Suprapubic skin (tissue), 4 donors: ENCODE data around the gene UBE2D2. TPM values are rescaled to one million over a fixed set of nuclear protein-coding genes. Genes with fewer than 3 reads are reported as not detected.

ENCODE experiments used
- DNase-seq, 2 donors: peaks; one replicate each; pipeline ENCODE4 v3.0.0-alpha.2; 2019; ENCODE audit warnings: low spot score in 2 of 2
- H3K27ac ChIP-seq: fragments of 200-600 bp; sonication (generic); one replicate; pipeline ENCODE4 v1.5.1; 2019
- H3K27me3 ChIP-seq: fragments of 200-600 bp; sonication (generic); one replicate; pipeline ENCODE4 v1.5.1; 2019
- H3K36me3 ChIP-seq: fragments of 200-600 bp; sonication (generic); one replicate; pipeline ENCODE4 v1.5.1; 2019
- H3K4me1 ChIP-seq: fragments of 200-600 bp; sonication (generic); one replicate; pipeline ENCODE4 v1.5.1; 2019
- H3K4me3 ChIP-seq: fragments of 200-600 bp; sonication (generic); one replicate; pipeline ENCODE4 v1.5.1; 2019; ENCODE audit warnings: mild to moderate bottlenecking
- H3K9me3 ChIP-seq: fragments of 200-600 bp; sonication (generic); one replicate; pipeline ENCODE4 v1.5.1; 2019
- EP300 ChIP-seq: sonication (generic); formaldehyde crosslinking; IDR thresholded peaks from one replicate; pipeline ENCODE4 v1.6.1; 2017; ENCODE audit warnings: antibody characterized with exemption
- POLR2A ChIP-seq, 2 donors: fragments of 450-650 bp; IDR thresholded peaks; one replicate each; pipeline ENCODE4 v1.6.1; 2017; ENCODE audit warnings: antibody characterized with exemption in 2 of 2, mild to moderate bottlenecking in 2 of 2, moderate library complexity in 2 of 2
- POLR2AphosphoS5 ChIP-seq, 3 donors: sonication (generic); formaldehyde crosslinking; IDR thresholded peaks; one replicate each; pipeline ENCODE4 v1.6.1; 2017; ENCODE audit warnings: antibody characterized with exemption in 3 of 3
- WGBS: methylation state at CpG from one replicate; pipeline ENCODE4 v1.1.5; 2018; 5-methylcytosine and 5-hydroxymethylcytosine counted together
- total RNA-seq, 4 donors: library from RNA; depleted of rRNA; stranded (reverse); fragments of >200 nt; gene quantifications; one replicate each; pipeline ENCODE4 v1.1.0, GENCODE V29; 2016
- TF ChIP-seq, protein P1 (sequence below), 2 donors: fragments of 200-600 bp in 1 of 2; fragments of 450-650 bp in 1 of 2; sonication (generic) in 1 of 2; IDR thresholded peaks; one replicate each; pipeline ENCODE4 v1.5.1; 2016 to 2019; ENCODE audit warnings: antibody characterized with exemption in 2 of 2, mild to moderate bottlenecking in 1 of 2, moderate library complexity in 1 of 2

UBE2D2 gene
- total RNA-seq, 4 donors from 2014 or later = 56.6 to 70.2 (median 58.0) TPM

DNA sequence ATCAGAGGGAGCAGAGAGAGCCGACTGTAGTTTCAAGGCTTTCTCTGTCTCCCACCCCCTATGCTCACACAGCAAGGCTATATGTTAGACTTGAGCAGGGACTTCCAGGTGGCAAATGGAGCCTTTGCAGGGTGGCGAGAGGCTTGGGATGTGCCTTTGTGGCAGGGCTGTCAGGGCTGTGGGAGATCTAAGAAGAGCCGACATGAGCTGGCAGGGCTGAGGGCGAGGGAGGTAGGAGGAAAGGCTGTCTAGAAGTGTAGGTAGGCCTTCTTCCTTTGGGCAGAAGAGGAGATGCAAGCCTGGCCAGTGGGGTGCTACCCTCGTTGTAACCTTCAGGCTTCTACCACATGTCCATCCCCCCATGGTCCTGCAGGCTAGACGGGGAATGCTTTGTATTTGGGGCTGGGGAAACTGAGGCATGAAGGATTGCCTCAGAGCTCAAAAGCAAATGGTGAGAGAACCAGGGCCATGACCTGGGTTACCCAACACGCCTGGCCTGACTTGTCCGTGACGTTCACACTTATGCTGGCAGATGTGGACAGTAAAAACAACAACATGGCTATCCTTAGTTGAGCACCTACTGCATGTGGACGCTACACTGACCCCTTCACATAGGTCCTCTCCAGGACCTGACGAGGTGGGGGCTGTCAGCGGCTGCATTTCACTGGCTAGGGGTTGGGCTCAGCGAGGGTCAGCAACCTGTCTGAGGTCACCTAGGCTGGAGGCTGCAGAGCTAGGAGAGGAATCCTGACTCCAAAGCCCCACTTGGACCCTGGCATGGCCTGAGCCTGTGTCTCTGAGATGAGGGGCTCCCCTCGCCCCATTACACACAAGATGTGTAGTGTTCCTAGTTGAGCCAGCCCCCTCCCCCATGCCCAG is 102.3 kb downstream of the UBE2D2 start:
- WGBS = 75% methylated on average over 9 of the region's 14 CpGs
- Histone ChIP-seq H3K9me3 (no peaks in the 10 kb centered on the region), H3K27ac (peak overlapping the region; percentile 22), H3K27me3 (no peaks in the 10 kb centered on the region), H3K4me1 (peaks cover 90% of the 10 kb centered on the region), H3K4me3 (no peak overlapping the region), H3K36me3 (no peaks in the 10 kb centered on the region)
- TF ChIP-seq POLR2AphosphoS5 (IDR thresholded peaks at IDR 0.05) = no peak
- DNase-seq = no peak

GRCh38 chr5:139664086-139664693 is 103.1 kb downstream of the UBE2D2 start:
- Histone ChIP-seq H3K4me1 (peaks cover 90% of the 10 kb centered on the region), H3K9me3 (no peaks in the 10 kb centered on the region), H3K4me3 (no peak overlapping the region), H3K36me3 (no peaks in the 10 kb centered on the region), H3K27me3 (no peaks in the 10 kb centered on the region), H3K27ac (no peak overlapping the region)
- TF ChIP-seq EP300 (no peak), POLR2AphosphoS5 (IDR thresholded peaks at IDR 0.05) (no peak), POLR2A (IDR thresholded peaks at IDR 0.05) (no peak)
- TF ChIP-seq, protein P1, sequence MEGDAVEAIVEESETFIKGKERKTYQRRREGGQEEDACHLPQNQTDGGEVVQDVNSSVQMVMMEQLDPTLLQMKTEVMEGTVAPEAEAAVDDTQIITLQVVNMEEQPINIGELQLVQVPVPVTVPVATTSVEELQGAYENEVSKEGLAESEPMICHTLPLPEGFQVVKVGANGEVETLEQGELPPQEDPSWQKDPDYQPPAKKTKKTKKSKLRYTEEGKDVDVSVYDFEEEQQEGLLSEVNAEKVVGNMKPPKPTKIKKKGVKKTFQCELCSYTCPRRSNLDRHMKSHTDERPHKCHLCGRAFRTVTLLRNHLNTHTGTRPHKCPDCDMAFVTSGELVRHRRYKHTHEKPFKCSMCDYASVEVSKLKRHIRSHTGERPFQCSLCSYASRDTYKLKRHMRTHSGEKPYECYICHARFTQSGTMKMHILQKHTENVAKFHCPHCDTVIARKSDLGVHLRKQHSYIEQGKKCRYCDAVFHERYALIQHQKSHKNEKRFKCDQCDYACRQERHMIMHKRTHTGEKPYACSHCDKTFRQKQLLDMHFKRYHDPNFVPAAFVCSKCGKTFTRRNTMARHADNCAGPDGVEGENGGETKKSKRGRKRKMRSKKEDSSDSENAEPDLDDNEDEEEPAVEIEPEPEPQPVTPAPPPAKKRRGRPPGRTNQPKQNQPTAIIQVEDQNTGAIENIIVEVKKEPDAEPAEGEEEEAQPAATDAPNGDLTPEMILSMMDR (IDR thresholded peaks at IDR 0.05) = no peak
- no peak for DNase-seq
- WGBS = 82% methylated on average over 9 of the region's 9 CpGs

GRCh38 chr5:139664727-139665351 is 103.7 kb downstream of the UBE2D2 start:
- no peak for TF ChIP-seq POLR2A (IDR thresholded peaks at IDR 0.05)
- no peak for TF ChIP-seq EP300
- no peak for TF ChIP-seq POLR2AphosphoS5 (IDR thresholded peaks at IDR 0.05)
- TF ChIP-seq, protein P1 (IDR thresholded peaks at IDR 0.05) = no peak
- Histone ChIP-seq H3K4me1 (peaks cover 90% of the 10 kb centered on the region), H3K27ac (peak overlapping the region; percentile 40), H3K9me3 (no peaks in the 10 kb centered on the region), H3K4me3 (no peak overlapping the region), H3K36me3 (no peaks in the 10 kb centered on the region), H3K27me3 (no peaks in the 10 kb centered on the region)
- 57% methylated on average over 7 of the region's 15 CpGs for WGBS
- no peak for DNase-seq

DNA sequence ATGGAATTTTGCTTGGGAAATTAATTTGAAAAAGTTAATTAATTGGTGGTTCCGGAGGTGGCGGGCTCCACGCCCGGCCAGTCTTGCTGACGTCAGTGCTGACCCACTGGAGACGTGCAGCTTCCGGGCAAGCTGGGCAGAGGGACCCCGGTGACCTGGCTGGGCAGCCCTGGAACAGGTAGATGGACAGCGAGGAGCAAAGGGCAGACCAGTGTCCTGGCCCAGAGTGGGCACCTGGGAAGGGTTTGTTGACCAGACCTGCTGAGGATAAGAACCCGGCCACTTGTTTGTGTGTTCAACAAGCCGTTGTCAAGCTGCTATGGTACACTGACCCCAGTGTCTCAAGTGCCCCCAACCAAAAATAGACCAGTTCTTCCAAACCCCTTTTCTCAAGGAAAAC is 104.5 kb downstream of the UBE2D2 start:
- Histone ChIP-seq H3K4me3 (no peak overlapping the region), H3K9me3 (no peaks in the 10 kb centered on the region), H3K27ac (peak overlapping the region; percentile 40), H3K27me3 (no peaks in the 10 kb centered on the region), H3K36me3 (no peaks in the 10 kb centered on the region), H3K4me1 (peaks cover 90% of the 10 kb centered on the region)
- TF ChIP-seq EP300 = no peak
- TF ChIP-seq POLR2A (IDR thresholded peaks at IDR 0.05) = no peak
- TF ChIP-seq POLR2AphosphoS5 (IDR thresholded peaks at IDR 0.05) = no peak
- TF ChIP-seq, protein P1 (IDR thresholded peaks at IDR 0.05) = no peak
- DNase-seq = no peak
- 76% methylated on average over 10 of the region's 11 CpGs for WGBS

DNA sequence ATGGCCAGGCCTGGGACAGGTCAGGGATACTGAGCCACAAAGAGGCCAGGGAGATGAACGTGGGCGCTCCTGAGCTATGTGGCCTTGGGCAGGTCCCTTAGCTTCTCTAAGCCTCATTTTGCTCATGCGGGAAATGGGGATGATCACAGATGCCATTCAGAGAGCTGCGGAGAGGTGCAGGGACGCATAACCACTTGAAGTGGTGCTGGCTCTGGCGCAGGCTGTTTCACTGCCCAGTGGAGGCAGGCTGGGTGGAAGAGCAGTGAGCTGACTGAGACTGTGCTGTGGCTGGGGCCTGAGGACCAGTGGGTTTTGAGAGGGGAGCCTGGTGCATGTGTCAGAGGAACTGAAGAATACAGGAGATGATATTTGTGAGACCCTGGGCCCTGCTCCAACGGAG is 105.4 kb downstream of the UBE2D2 start:
- Histone ChIP-seq H3K9me3 (no peaks in the 10 kb centered on the region), H3K4me3 (no peak overlapping the region), H3K4me1 (peaks cover 88% of the 10 kb centered on the region), H3K36me3 (no peaks in the 10 kb centered on the region), H3K27me3 (no peaks in the 10 kb centered on the region), H3K27ac (no peak overlapping the region)
- no peak for TF ChIP-seq POLR2A (IDR thresholded peaks at IDR 0.05)
- TF ChIP-seq, protein P1 (IDR thresholded peaks at IDR 0.05) = no peak
- TF ChIP-seq POLR2AphosphoS5 (IDR thresholded peaks at IDR 0.05) = no peak
- TF ChIP-seq EP300 = no peak
- WGBS = 85% methylated on average over 7 of the region's 7 CpGs
- DNase-seq = no peak
